Fibroblast of lung (primary cell): Measurements from ENCODE around the gene PTEN.

Experiments used
- EZH2 ChIP-seq: IDR thresholded peaks from 2 replicates; pipeline ENCODE4 v1.5.1; 2012; ENCODE audit warnings: low read length, control low read depth, mild to moderate bottlenecking; ENCODE audit errors: missing control alignments
- TF ChIP-seq, protein P1 (sequence below), 2 donors: IDR thresholded peaks in 1 of 2; conservative IDR thresholded peaks in 1 of 2; 1 replicate in 1 of 2; 2 replicates in 1 of 2; pipeline ENCODE4 v1.5.1; 2011 to 2012; ENCODE audit warnings: low read length in 2 of 2, control low read depth in 1 of 2, inconsistent platforms in 1 of 2, low read depth in 1 of 2, mild to moderate bottlenecking in 1 of 2

- no peak for TF ChIP-seq EZH2
- TF ChIP-seq, protein P1, sequence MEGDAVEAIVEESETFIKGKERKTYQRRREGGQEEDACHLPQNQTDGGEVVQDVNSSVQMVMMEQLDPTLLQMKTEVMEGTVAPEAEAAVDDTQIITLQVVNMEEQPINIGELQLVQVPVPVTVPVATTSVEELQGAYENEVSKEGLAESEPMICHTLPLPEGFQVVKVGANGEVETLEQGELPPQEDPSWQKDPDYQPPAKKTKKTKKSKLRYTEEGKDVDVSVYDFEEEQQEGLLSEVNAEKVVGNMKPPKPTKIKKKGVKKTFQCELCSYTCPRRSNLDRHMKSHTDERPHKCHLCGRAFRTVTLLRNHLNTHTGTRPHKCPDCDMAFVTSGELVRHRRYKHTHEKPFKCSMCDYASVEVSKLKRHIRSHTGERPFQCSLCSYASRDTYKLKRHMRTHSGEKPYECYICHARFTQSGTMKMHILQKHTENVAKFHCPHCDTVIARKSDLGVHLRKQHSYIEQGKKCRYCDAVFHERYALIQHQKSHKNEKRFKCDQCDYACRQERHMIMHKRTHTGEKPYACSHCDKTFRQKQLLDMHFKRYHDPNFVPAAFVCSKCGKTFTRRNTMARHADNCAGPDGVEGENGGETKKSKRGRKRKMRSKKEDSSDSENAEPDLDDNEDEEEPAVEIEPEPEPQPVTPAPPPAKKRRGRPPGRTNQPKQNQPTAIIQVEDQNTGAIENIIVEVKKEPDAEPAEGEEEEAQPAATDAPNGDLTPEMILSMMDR (conservative IDR thresholded peaks at IDR 0.05 in 1 of 2, IDR thresholded peaks at IDR 0.05 in 1 of 2; ENCODE audit: low read depth in 1 of 2, low read length in 2 of 2), result no peak
These were observed 22.2 kb upstream of the PTEN start for GRCh38 chr10:87841186-87841585.
